GM12875 (cell line): Measurements from ENCODE around the gene HDAC4.

Source experiments
- H3K4me3 ChIP-seq: one replicate; pipeline ENCODE4 v1.5.1; 2011; ENCODE audit warnings: low read depth, low read length, control low read depth
- CTCF ChIP-seq: IDR thresholded peaks from 2 replicates; pipeline ENCODE4 v1.5.1; 2011; ENCODE audit warnings: low read depth, mild to moderate bottlenecking, control low read depth, inconsistent platforms, low read length, moderate library complexity, borderline replicate concordance; ENCODE audit not compliant: insufficient read depth

The HDAC4 gene

GRCh38 chr2:239436669-239437335 is 36.0 kb upstream of the HDAC4 start:
- TF ChIP-seq CTCF, result no peak

DNA sequence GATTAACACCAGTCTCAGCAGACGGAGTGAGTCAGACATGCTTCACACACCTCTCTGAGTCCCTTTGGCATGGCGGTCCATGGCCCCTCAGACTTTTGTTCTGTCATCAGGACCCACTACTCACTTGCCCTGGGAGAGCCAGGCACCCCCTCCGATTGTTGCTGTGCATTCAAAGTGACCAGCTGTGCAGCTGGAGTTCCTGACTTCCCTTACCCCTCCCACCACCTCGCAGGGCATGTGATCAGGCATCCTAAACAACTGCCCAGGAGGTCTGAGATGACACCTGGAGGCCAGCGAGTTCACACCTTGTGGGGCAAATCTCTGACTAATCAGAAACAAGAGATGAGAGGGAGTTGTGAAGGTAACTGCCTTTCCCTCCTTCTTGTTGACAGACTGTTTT is 35.3 kb upstream of the HDAC4 start:
- no peak for TF ChIP-seq CTCF
- H3K4me3 ChIP-seq, result no peak overlapping the region

More at GRCh38 chr2:239436669-239437335, 36.0 kb upstream of the HDAC4 start:
- no peak overlapping the region for H3K4me3 ChIP-seq

GRCh38 chr2:239433777-239434403 is 33.1 kb upstream of the HDAC4 start:
- no peak for TF ChIP-seq CTCF
- H3K4me3 ChIP-seq, result no peak overlapping the region

- no peak overlapping the region for H3K4me3 ChIP-seq
- TF ChIP-seq CTCF, result no peak
Measured at GRCh38 chr2:239432174-239432573, 31.4 kb upstream of the HDAC4 start.

GRCh38 chr2:239431536-239431935 is 30.7 kb upstream of the HDAC4 start:
- no peak for TF ChIP-seq CTCF
- H3K4me3 ChIP-seq, result no peak overlapping the region

- TF ChIP-seq CTCF, result no peak
Measured at GRCh38 chr2:239429473-239430350, 28.9 kb upstream of the HDAC4 start.

More at GRCh38 chr2:239429473-239430350, 28.9 kb upstream of the HDAC4 start:
- no peak overlapping the region for H3K4me3 ChIP-seq
